MM.1S (cell line): ENCODE data around the gene TFPI2.

Experiments used
- CTCF ChIP-seq: fragments of 300-600 bp; sonication (generic); IDR thresholded peaks from 2 replicates; pipeline ENCODE4 v1.5.1; 2016; ENCODE audit warnings: antibody characterized with exemption, low read length, mixed read lengths
- EZH2 ChIP-seq: fragments of 300-600 bp; sonication (generic); optimal IDR thresholded peaks from 2 replicates; pipeline ENCODE3; 2017; ENCODE audit warnings: low read depth, mild to moderate bottlenecking, antibody characterized with exemption, low read length, mixed read lengths
- EZH2phosphoT487 ChIP-seq: fragments of 300-600 bp; sonication (generic); IDR thresholded peaks from 2 replicates; pipeline ENCODE4 v1.6.1; 2018; ENCODE audit warnings: antibody characterized with exemption, low read length

- TF ChIP-seq CTCF: no peak
- TF ChIP-seq EZH2phosphoT487: no peak
- no peak for TF ChIP-seq EZH2
These were observed 24.1 kb upstream of the TFPI2 start for GRCh38 chr7:93914581-93915066.
